OCI-LY3 (cell line): ENCODE measurements around the gene HRH1.
"Not testable (repeated sequence)": the region's sequence is repeated elsewhere in the genome, so short reads cannot be mapped to it uniquely, and the experiment has no call there.

Experiments
- H2AFZ ChIP-seq: fragments of 200-600, 300-600 bp; shearing (Covaris generic); 2 replicates; pipeline ENCODE4 v1.6.0; 2014; ENCODE audit warnings: antibody characterized with exemption, low read depth, low read length
- H3K27ac ChIP-seq: fragments of 200-600, 300-600 bp; sonication (generic); 2 replicates; pipeline ENCODE4 v1.5.1; 2014; ENCODE audit warnings: mild to moderate bottlenecking, low read length, moderate library complexity, mixed read lengths
- H3K27me3 ChIP-seq: fragments of 200-600, 300-600 bp; sonication (generic); 2 replicates; pipeline ENCODE4 v1.6.1; 2014; ENCODE audit warnings: low read depth, low read length, mixed read lengths
- H3K36me3 ChIP-seq: fragments of 200-600, 300-600 bp; sonication (generic); replicated peaks from 2 replicates; pipeline ENCODE3; 2014; ENCODE audit warnings: low read depth, low read length, mixed read lengths
- H3K4me1 ChIP-seq: fragments of 300-600, 200-600 bp; sonication (generic); 2 replicates; pipeline ENCODE4 v1.6.1; 2014; ENCODE audit warnings: low read length, mixed read lengths
- H3K4me2 ChIP-seq: fragments of 200-600, 300-600 bp; sonication (generic); 2 replicates; pipeline ENCODE4 v1.6.1; 2014; ENCODE audit warnings: low read length, mixed read lengths
- H3K4me3 ChIP-seq: fragments of 300-600, 200-600 bp; sonication (generic); 2 replicates; pipeline ENCODE4 v1.5.1; 2014; ENCODE audit warnings: antibody characterized with exemption, mild to moderate bottlenecking, low read length, moderate library complexity
- H3K79me2 ChIP-seq: fragments of 300-600, 200-600 bp; shearing (Covaris generic); 2 replicates; pipeline ENCODE4 v1.6.1; 2014; ENCODE audit warnings: mild to moderate bottlenecking, low read length, mixed read lengths
- H3K9ac ChIP-seq: fragments of 300-600, 200-600 bp; shearing (Covaris generic); 2 replicates; pipeline ENCODE4 v1.6.0; 2014; ENCODE audit warnings: mild to moderate bottlenecking, low read length, moderate library complexity
- H3K9me3 ChIP-seq: fragments of 200-600, 300-600 bp; shearing (Covaris generic); 2 replicates; pipeline ENCODE4 v1.6.1; 2014; ENCODE audit warnings: low read length, mixed read lengths; ENCODE audit not compliant: insufficient read depth
- H4K20me1 ChIP-seq: fragments of 200-600, 300-600 bp; sonication (generic); 2 replicates; pipeline ENCODE4 v1.6.1; 2016; ENCODE audit warnings: low read length, mixed read lengths; ENCODE audit not compliant: insufficient read depth
- CTCF ChIP-seq: fragments of 200-600, 300-600 bp; sonication (generic); IDR thresholded peaks from 2 replicates; pipeline ENCODE4 v1.5.1; 2014; ENCODE audit warnings: antibody characterized with exemption, low read length, low read depth
- EZH2phosphoT487 ChIP-seq: fragments of 200-600 bp; shearing (Covaris generic); IDR thresholded peaks from 2 replicates; pipeline ENCODE4 v1.6.1; 2018; ENCODE audit warnings: antibody characterized with exemption, mixed run types, low read depth

HRH1 gene

GRCh38 chr3:11172096-11172690 is 17.9 kb downstream of the HRH1 start:
- Histone ChIP-seq H3K4me3 (no peak overlapping the region), H3K79me2 (no peaks in the 10 kb centered on the region), H3K36me3 (no peaks in the 10 kb centered on the region), H4K20me1 (no peaks in the 10 kb centered on the region), H3K9ac (no peak overlapping the region), H3K27ac (no peak overlapping the region), H2AFZ (no peak overlapping the region), H3K9me3 (no peaks in the 10 kb centered on the region), H3K4me2 (no peak overlapping the region), H3K27me3 (peaks cover 10% of the 10 kb centered on the region), H3K4me1 (no peaks in the 10 kb centered on the region)
- TF ChIP-seq CTCF (no peak), EZH2phosphoT487 (no peak)

- Histone ChIP-seq H3K27ac (no peak overlapping the region), H2AFZ (no peak overlapping the region), H3K4me2 (no peak overlapping the region), H3K36me3 (no peaks in the 10 kb centered on the region), H3K27me3 (peaks cover 10% of the 10 kb centered on the region), H3K79me2 (no peaks in the 10 kb centered on the region), H3K4me1 (no peaks in the 10 kb centered on the region), H3K9me3 (no peaks in the 10 kb centered on the region), H4K20me1 (no peaks in the 10 kb centered on the region), H3K9ac (no peak overlapping the region), H3K4me3 (no peak overlapping the region)
- TF ChIP-seq EZH2phosphoT487: no peak
Measured at GRCh38 chr3:11173828-11174465, 19.7 kb downstream of the HRH1 start.

GRCh38 chr3:11178421-11178820 is 24.1 kb downstream of the HRH1 start:
- H3K79me2 ChIP-seq: no peaks in the 10 kb centered on the region
- H3K4me1 ChIP-seq: no peaks in the 10 kb centered on the region
- H3K9ac ChIP-seq: no peak overlapping the region
- H3K4me2 ChIP-seq: no peak overlapping the region
- H2AFZ ChIP-seq: no peak overlapping the region
- H3K27ac ChIP-seq: no peak overlapping the region
- no peaks in the 10 kb centered on the region for H3K36me3 ChIP-seq
- no peak overlapping the region for H3K4me3 ChIP-seq
- H4K20me1 ChIP-seq: no peaks in the 10 kb centered on the region
- no peaks in the 10 kb centered on the region for H3K9me3 ChIP-seq
- TF ChIP-seq CTCF (no peak), EZH2phosphoT487 (no peak)
- H3K27me3 ChIP-seq: peaks cover 7% of the 10 kb centered on the region

GRCh38 chr3:11184328-11184969 is 30.2 kb downstream of the HRH1 start:
- H3K4me3 ChIP-seq, H4K20me1 ChIP-seq, H3K9me3 ChIP-seq, H3K27ac ChIP-seq, H3K9ac ChIP-seq, H3K79me2 ChIP-seq, H3K36me3 ChIP-seq, H2AFZ ChIP-seq, H3K4me2 ChIP-seq, H3K4me1 ChIP-seq: not testable (repeated sequence)
- H3K27me3 ChIP-seq: peaks cover 24% of the 10 kb centered on the region

- Histone ChIP-seq H4K20me1 (no peaks in the 10 kb centered on the region), H2AFZ (no peak overlapping the region), H3K4me3 (no peak overlapping the region), H3K79me2 (no peaks in the 10 kb centered on the region), H3K27ac (no peak overlapping the region), H3K9me3 (no peaks in the 10 kb centered on the region), H3K9ac (no peak overlapping the region), H3K36me3 (no peaks in the 10 kb centered on the region), H3K27me3 (peaks cover 24% of the 10 kb centered on the region), H3K4me2 (no peak overlapping the region), H3K4me1 (no peaks in the 10 kb centered on the region)
- TF ChIP-seq CTCF (no peak), EZH2phosphoT487 (no peak)
Measured at GRCh38 chr3:11185144-11185543, 30.9 kb downstream of the HRH1 start.
